K562 (cell line): ENCODE data around the gene HPGDS.

ENCODE experiments used
- CREB1 ChIP-seq, 2 experiments: sonication (generic) in 1 of 2; formaldehyde crosslinking in 1 of 2; IDR thresholded peaks; 2 replicates each; pipeline versions ENCODE4 v1.6.1 to v1.8.0; 2012 to 2022; ENCODE audit warnings: inconsistent platforms in 1 of 2, mild to moderate bottlenecking in 1 of 2, missing genetic modification reagents in 1 of 2, moderate library complexity in 1 of 2
- CTCF ChIP-seq, 3 experiments: IDR thresholded peaks in 2 of 3; conservative IDR thresholded peaks in 1 of 3; 2 replicates each; pipeline ENCODE4 v1.5.1; 2011 to 2012; ENCODE audit warnings: low read length in 3 of 3, mild to moderate bottlenecking in 3 of 3, control low read depth in 2 of 3, improper control_type of control experiment in 1 of 3, inconsistent platforms in 1 of 3, low read depth in 1 of 3, mixed read lengths in 1 of 3, moderate library complexity in 1 of 3; ENCODE audit not compliant: insufficient read depth in 2 of 3
- ERF ChIP-seq: fragments of 450-650 bp; formaldehyde crosslinking; IDR thresholded peaks from 2 replicates; pipeline ENCODE4 v1.4.0; 2020; ENCODE audit warnings: mild to moderate bottlenecking, mixed read lengths
- GATA2 ChIP-seq: sonication (generic); formaldehyde crosslinking; IDR thresholded peaks from 2 replicates; pipeline ENCODE4 v1.4.0; 2020; ENCODE audit warnings: mild to moderate bottlenecking, missing genetic modification reagents
- HCFC1 ChIP-seq: IDR thresholded peaks from 2 replicates; pipeline ENCODE4 v1.6.1; 2012; ENCODE audit warnings: low read depth, low read length, improper control_type of control experiment
- RFX5 ChIP-seq: IDR thresholded peaks from 2 replicates; pipeline ENCODE4 v1.6.1; 2011; ENCODE audit warnings: low read depth, mild to moderate bottlenecking, improper control_type of control experiment, low read length
- ZFP36 ChIP-seq: fragments of 150-350 bp; IDR thresholded peaks from 2 replicates; pipeline ENCODE4 v1.6.1; 2018; ENCODE audit warnings: low read length, low read depth; ENCODE audit not compliant: partially characterized antibody
- ZNF274 ChIP-seq: IDR thresholded peaks from 2 replicates; pipeline ENCODE4 v1.6.1; 2011; ENCODE audit warnings: low read depth, mild to moderate bottlenecking, low read length, moderate library complexity, borderline replicate concordance

GRCh38 chr4:94349193-94349592 lies 6.6 kb upstream of the HPGDS start:
- TF ChIP-seq ERF (CRISPR knock-in tag), result no peak
- TF ChIP-seq RFX5, result no peak
- no peak for TF ChIP-seq ZFP36
- no peak for TF ChIP-seq GATA2 (CRISPR knock-in tag)
- no peak for TF ChIP-seq HCFC1
- TF ChIP-seq CTCF (IDR thresholded peaks at IDR 0.05 in 2 of 3, conservative IDR thresholded peaks at IDR 0.05 in 1 of 3; ENCODE audit: insufficient read depth in 2 of 3, low read depth in 1 of 3, low read length in 3 of 3), result no peak
- TF ChIP-seq ZNF274, result no peak
- no peak for TF ChIP-seq CREB1 (IDR thresholded peaks at IDR 0.05)
- no peak for TF ChIP-seq CREB1 (CRISPR knock-in tag; IDR thresholded peaks at IDR 0.05)
